Trophoblast cell (in vitro differentiated cells and primary cell): ENCODE data around the gene LYPD8.
"Not testable (repeated sequence)": the region's sequence is repeated elsewhere in the genome, so short reads cannot be mapped to it uniquely, and the experiment has no call there.

ENCODE experiments used
- DNase-seq, 2 donors: peaks; one replicate each; pipeline ENCODE4 v3.0.0-alpha.2; 2016
- H2AFZ ChIP-seq: 2 replicates; pipeline ENCODE4 v1.6.1; 2013; ENCODE audit warnings: low read length, moderate library complexity, mild to moderate bottlenecking; ENCODE audit not compliant: insufficient read depth, poor library complexity
- H2AK5ac ChIP-seq: 2 replicates; pipeline ENCODE4 v1.6.1; 2013; ENCODE audit warnings: mild to moderate bottlenecking, low read length
- H2BK120ac ChIP-seq: 2 replicates; pipeline ENCODE4 v1.6.1; 2013; ENCODE audit warnings: low read length, mild to moderate bottlenecking, moderate library complexity; ENCODE audit not compliant: insufficient read depth, poor library complexity
- H2BK12ac ChIP-seq: 2 replicates; pipeline ENCODE4 v1.6.1; 2013; ENCODE audit warnings: mild to moderate bottlenecking, low read length, moderate library complexity
- H2BK5ac ChIP-seq: 2 replicates; pipeline ENCODE4 v1.6.1; 2013; ENCODE audit warnings: low read length, low read depth, moderate library complexity, mild to moderate bottlenecking; ENCODE audit not compliant: poor library complexity
- H3K14ac ChIP-seq: 2 replicates; pipeline ENCODE4 v1.6.1; 2013; ENCODE audit warnings: mild to moderate bottlenecking, low read length
- H3K18ac ChIP-seq: 2 replicates; pipeline ENCODE4 v1.6.1; 2013; ENCODE audit warnings: mild to moderate bottlenecking, low read length
- H3K23ac ChIP-seq: 2 replicates; pipeline ENCODE4 v1.6.1; 2013; ENCODE audit warnings: low read length
- H3K27ac ChIP-seq: 2 replicates; pipeline ENCODE4 v1.5.1; 2013; ENCODE audit warnings: low read depth, mild to moderate bottlenecking, inconsistent platforms, low read length, moderate library complexity
- H3K27me3 ChIP-seq: 2 replicates; pipeline ENCODE4 v1.6.1; 2013; ENCODE audit warnings: inconsistent platforms, mild to moderate bottlenecking, low read length, moderate library complexity; ENCODE audit not compliant: insufficient read depth
- H3K36me3 ChIP-seq, 2 experiments: 1 replicate in 1 of 2; 2 replicates in 1 of 2; pipeline ENCODE4 v1.6.1; 2013; ENCODE audit warnings: low read length in 2 of 2, mild to moderate bottlenecking in 2 of 2, moderate library complexity in 1 of 2; ENCODE audit not compliant: insufficient read depth in 2 of 2, control insufficient read depth in 1 of 2
- H3K4ac ChIP-seq: 2 replicates; pipeline ENCODE4 v1.6.1; 2013; ENCODE audit warnings: low read depth, mild to moderate bottlenecking, low read length, moderate library complexity
- H3K4me1 ChIP-seq, 2 experiments: 1 replicate in 1 of 2; 2 replicates in 1 of 2; pipeline ENCODE4 v1.6.1; 2013; ENCODE audit warnings: low read length in 2 of 2, mild to moderate bottlenecking in 2 of 2, moderate library complexity in 1 of 2; ENCODE audit not compliant: insufficient read depth in 2 of 2, control insufficient read depth in 1 of 2
- H3K4me2 ChIP-seq: 2 replicates; pipeline ENCODE4 v1.6.1; 2013; ENCODE audit warnings: inconsistent platforms, mild to moderate bottlenecking, low read length, moderate library complexity
- H3K4me3 ChIP-seq: 2 replicates; pipeline ENCODE4 v1.5.1; 2013; ENCODE audit warnings: mild to moderate bottlenecking, low read depth, low read length, inconsistent platforms
- H3K79me1 ChIP-seq: one replicate; pipeline ENCODE4 v1.6.1; 2013; ENCODE audit warnings: low read length
- H3K79me2 ChIP-seq: 2 replicates; pipeline ENCODE4 v1.6.1; 2013; ENCODE audit warnings: low read length, mild to moderate bottlenecking; ENCODE audit not compliant: control insufficient read depth, insufficient read depth, poor library complexity
- H3K9ac ChIP-seq: 2 replicates; pipeline ENCODE4 v1.6.1; 2013; ENCODE audit warnings: mild to moderate bottlenecking, low read length
- H3K9me3 ChIP-seq: 2 replicates; pipeline ENCODE4 v1.6.1; 2013; ENCODE audit warnings: low read depth, mild to moderate bottlenecking, control low read depth, inconsistent platforms, low read length; ENCODE audit not compliant: insufficient read depth
- H4K12ac ChIP-seq: 2 replicates; pipeline ENCODE4 v1.6.1; 2013; ENCODE audit warnings: low read depth, mild to moderate bottlenecking, low read length, moderate library complexity
- H4K8ac ChIP-seq: 2 replicates; pipeline ENCODE4 v1.6.1; 2013; ENCODE audit warnings: low read depth, mild to moderate bottlenecking, low read length, moderate library complexity
- H4K91ac ChIP-seq: one replicate; pipeline ENCODE4 v1.6.1; 2013; ENCODE audit warnings: low read depth, mild to moderate bottlenecking, low read length, moderate library complexity
- WGBS: extraction: QIAGEN DNeasy Blood & Tissue Kit; methylation state at CpG from one replicate; pipeline ENCODE4 v1.1.7; 2013; ENCODE audit warnings: missing lambda C conversion rate; ENCODE audit not compliant: insufficient read length, insufficient coverage; ENCODE audit errors: extremely low coverage; 5-methylcytosine and 5-hydroxymethylcytosine counted together

LYPD8 gene

GRCh38 chr1:248791010-248791409, 35.5 kb upstream of the LYPD8 start:
- no peak overlapping the region for H4K91ac ChIP-seq
- no peak overlapping the region for H2BK12ac ChIP-seq
- H4K12ac ChIP-seq = no peak overlapping the region
- H4K8ac ChIP-seq = no peak overlapping the region
- no peaks in the 10 kb centered on the region for H3K79me1 ChIP-seq
- no peak for DNase-seq
- H3K36me3 ChIP-seq = no peaks in the 10 kb centered on the region
- no peak overlapping the region for H2BK120ac ChIP-seq
- H2AK5ac ChIP-seq = no peak overlapping the region
- H3K27me3 ChIP-seq = no peaks in the 10 kb centered on the region
- WGBS = no CpG with 5 or more reads among the region's 4 CpGs
- H2AFZ ChIP-seq = no peak overlapping the region
- H3K4ac ChIP-seq = no peak overlapping the region
- H3K27ac ChIP-seq = no peak overlapping the region
- peaks cover 26% of the 10 kb centered on the region for H3K9me3 ChIP-seq
- H3K14ac ChIP-seq = no peak overlapping the region
- H3K4me2 ChIP-seq = no peak overlapping the region
- H3K18ac ChIP-seq = no peak overlapping the region
- no peaks in the 10 kb centered on the region for H3K4me1 ChIP-seq
- H3K4me3 ChIP-seq = no peak overlapping the region
- H3K23ac ChIP-seq = no peak overlapping the region
- no peaks in the 10 kb centered on the region for H3K79me2 ChIP-seq
- no peak overlapping the region for H2BK5ac ChIP-seq
- no peak overlapping the region for H3K9ac ChIP-seq

- Histone ChIP-seq H2BK12ac (no peak overlapping the region), H3K27ac (no peak overlapping the region), H3K4ac (no peak overlapping the region), H3K4me2 (no peak overlapping the region), H3K9ac (no peak overlapping the region), H3K23ac (no peak overlapping the region), H3K36me3 (no peaks in the 10 kb centered on the region), H4K8ac (no peak overlapping the region), H4K12ac (no peak overlapping the region), H3K4me3 (no peak overlapping the region), H3K27me3 (no peaks in the 10 kb centered on the region), H3K14ac (no peak overlapping the region), H2AFZ (no peak overlapping the region), H4K91ac (no peak overlapping the region), H2BK5ac (no peak overlapping the region), H3K79me2 (no peaks in the 10 kb centered on the region), H3K9me3 (peaks cover 23% of the 10 kb centered on the region), H3K18ac (no peak overlapping the region), H2BK120ac (no peak overlapping the region), H2AK5ac (no peak overlapping the region), H3K4me1 (no peaks in the 10 kb centered on the region), H3K79me1 (no peaks in the 10 kb centered on the region)
- DNase-seq = peak; percentile 64 to 73
- WGBS = no CpG with 5 or more reads among the region's 5 CpGs
These were observed 34.9 kb upstream of the LYPD8 start for GRCh38 chr1:248790456-248790855.

- peak; percentile 84 to 89 for DNase-seq
- no CpG with 5 or more reads among the region's 2 CpGs for WGBS
- not testable (repeated sequence) for H3K79me1 ChIP-seq, H2BK120ac ChIP-seq, H3K36me3 ChIP-seq, H3K79me2 ChIP-seq, H3K4me2 ChIP-seq, H3K27me3 ChIP-seq, H2BK5ac ChIP-seq, H3K23ac ChIP-seq, H3K18ac ChIP-seq, H2AK5ac ChIP-seq, H3K9ac ChIP-seq, H3K4me3 ChIP-seq, H2BK12ac ChIP-seq, H3K14ac ChIP-seq, H3K27ac ChIP-seq, H4K12ac ChIP-seq, H2AFZ ChIP-seq, H3K4ac ChIP-seq, H3K4me1 ChIP-seq, H4K91ac ChIP-seq, H4K8ac ChIP-seq
- H3K9me3 ChIP-seq = peaks cover 26% of the 10 kb centered on the region
These were observed 33.8 kb upstream of the LYPD8 start for GRCh38 chr1:248789337-248789736.

- Histone ChIP-seq H3K79me1 (no peaks in the 10 kb centered on the region), H3K79me2 (no peaks in the 10 kb centered on the region), H3K4me1 (no peaks in the 10 kb centered on the region), H4K12ac (no peak overlapping the region), H3K9ac (no peak overlapping the region), H3K23ac (no peak overlapping the region), H3K4me3 (no peak overlapping the region), H3K4me2 (no peak overlapping the region), H2BK12ac (no peak overlapping the region), H4K8ac (no peak overlapping the region), H4K91ac (no peak overlapping the region), H3K18ac (no peak overlapping the region), H2AK5ac (no peak overlapping the region), H2AFZ (no peak overlapping the region), H3K27me3 (no peaks in the 10 kb centered on the region), H3K4ac (no peak overlapping the region), H3K36me3 (no peaks in the 10 kb centered on the region), H3K14ac (no peak overlapping the region), H3K9me3 (peaks cover 34% of the 10 kb centered on the region), H3K27ac (no peak overlapping the region), H2BK120ac (no peak overlapping the region), H2BK5ac (no peak overlapping the region)
- no CpG with 5 or more reads among the region's 3 CpGs for WGBS
- DNase-seq = no peak
These were observed 32.8 kb upstream of the LYPD8 start for GRCh38 chr1:248788327-248788726.
